Central memory CD4-positive, alpha-beta T cell (primary cell): ENCODE results near the gene SIGLEC15.
"Not testable (repeated sequence)": the region's sequence is repeated elsewhere in the genome, so short reads cannot be mapped to it uniquely, and the experiment has no call there.

Source experiments
- DNase-seq: peaks from one replicate; pipeline ENCODE4 v3.0.0; 2022

SIGLEC15 gene

GRCh38 chr18:45844938-45845337 is 19.5 kb downstream of the SIGLEC15 start:
- DNase-seq: no peak

GRCh38 chr18:45845410-45845809 is 19.9 kb downstream of the SIGLEC15 start:
- no peak for DNase-seq

- DNase-seq: no peak
Observed at GRCh38 chr18:45847119-45847518, 21.6 kb downstream of the SIGLEC15 start.

GRCh38 chr18:45848643-45849042 is 23.2 kb downstream of the SIGLEC15 start:
- DNase-seq: not testable (repeated sequence)

GRCh38 chr18:45849529-45849928 is 24.1 kb downstream of the SIGLEC15 start:
- no peak for DNase-seq

GRCh38 chr18:45850021-45850420 is 24.5 kb downstream of the SIGLEC15 start:
- no peak for DNase-seq

GRCh38 chr18:45851161-45851925 is 25.9 kb downstream of the SIGLEC15 start:
- no peak for DNase-seq

- DNase-seq: no peak
Observed at GRCh38 chr18:45852631-45853030, 27.2 kb downstream of the SIGLEC15 start.

GRCh38 chr18:45854036-45854586 is 28.6 kb downstream of the SIGLEC15 start:
- DNase-seq: no peak

GRCh38 chr18:45856531-45856930 is 31.1 kb downstream of the SIGLEC15 start:
- no peak for DNase-seq

- no peak for DNase-seq
Observed at GRCh38 chr18:45859334-45859733, 33.9 kb downstream of the SIGLEC15 start.

GRCh38 chr18:45860492-45860891 is 35.0 kb downstream of the SIGLEC15 start:
- no peak for DNase-seq

GRCh38 chr18:45860971-45861370 is 35.5 kb downstream of the SIGLEC15 start:
- no peak for DNase-seq

- no peak for DNase-seq
Observed at GRCh38 chr18:45861926-45862325, 36.5 kb downstream of the SIGLEC15 start.

GRCh38 chr18:45863469-45863868 is 38.0 kb downstream of the SIGLEC15 start:
- no peak for DNase-seq

GRCh38 chr18:45864081-45864480 is 38.6 kb downstream of the SIGLEC15 start:
- DNase-seq: no peak

- no peak for DNase-seq
Observed at GRCh38 chr18:45865466-45865865, 40.0 kb downstream of the SIGLEC15 start.

GRCh38 chr18:45870419-45870818 is 44.9 kb downstream of the SIGLEC15 start:
- no peak for DNase-seq

GRCh38 chr18:45871431-45872084 is 46.1 kb downstream of the SIGLEC15 start:
- DNase-seq: no peak

- DNase-seq: peak; percentile 65
Observed at GRCh38 chr18:45874491-45875184, 49.2 kb downstream of the SIGLEC15 start.

GRCh38 chr18:45876161-45876560 is 50.7 kb downstream of the SIGLEC15 start:
- no peak for DNase-seq

GRCh38 chr18:45877403-45877802 is 51.9 kb downstream of the SIGLEC15 start:
- no peak for DNase-seq
